Medulla oblongata (tissue), 1 donor: Measurements from ENCODE around the gene SLC35B1.
A peak's percentile ranks its signal among the peaks of the same experiment; 100 is the strongest.
"Not testable (repeated sequence)": the region's sequence is repeated elsewhere in the genome, so short reads cannot be mapped to it uniquely, and the experiment has no call there.

ENCODE experiments used
- DNase-seq: peaks from one replicate; pipeline ENCODE4 v3.0.0-alpha.2; 2015; ENCODE audit errors: extremely low spot score

SLC35B1 gene

GRCh38 chr17:49734515-49735490 is 27.0 kb upstream of the SLC35B1 start:
- no peak for DNase-seq

- DNase-seq, result no peak
These were observed 23.7 kb upstream of the SLC35B1 start for GRCh38 chr17:49731435-49731831.

- DNase-seq, result no peak
These were observed 23.1 kb upstream of the SLC35B1 start for GRCh38 chr17:49730785-49731434.

- DNase-seq, result peak; percentile 85
These were observed 22.5 kb upstream of the SLC35B1 start for GRCh38 chr17:49730078-49730784.

- no peak for DNase-seq
These were observed 21.3 kb upstream of the SLC35B1 start for GRCh38 chr17:49729069-49729468.

GRCh38 chr17:49728425-49728824 is 20.7 kb upstream of the SLC35B1 start:
- no peak for DNase-seq

- DNase-seq, result no peak
These were observed 19.6 kb upstream of the SLC35B1 start for GRCh38 chr17:49727380-49727779.

- no peak for DNase-seq
These were observed 17.8 kb upstream of the SLC35B1 start for GRCh38 chr17:49725452-49726130.

GRCh38 chr17:49724552-49724951 is 16.8 kb upstream of the SLC35B1 start:
- DNase-seq, result not testable (repeated sequence)

- DNase-seq, result no peak
These were observed 15.7 kb upstream of the SLC35B1 start for GRCh38 chr17:49723423-49723822.

GRCh38 chr17:49722066-49722465 is 14.3 kb upstream of the SLC35B1 start:
- DNase-seq, result no peak

GRCh38 chr17:49717371-49717861 is 9.7 kb upstream of the SLC35B1 start:
- no peak for DNase-seq

GRCh38 chr17:49716668-49717364 is 9.1 kb upstream of the SLC35B1 start:
- no peak for DNase-seq

- DNase-seq, result no peak
These were observed 8.0 kb upstream of the SLC35B1 start for GRCh38 chr17:49715717-49716279.

GRCh38 chr17:49715216-49715615 is 7.5 kb upstream of the SLC35B1 start:
- no peak for DNase-seq

- no peak for DNase-seq
These were observed 885 bp upstream of the SLC35B1 start for GRCh38 chr17:49708515-49709183.

GRCh38 chr17:49707246-49707607 is 537 bp downstream of the SLC35B1 start:
- no peak for DNase-seq

GRCh38 chr17:49705254-49705653 is 2.5 kb downstream of the SLC35B1 start:
- DNase-seq, result no peak

- DNase-seq, result peak; percentile 77
These were observed 4.0 kb downstream of the SLC35B1 start for GRCh38 chr17:49703557-49704277.
